HCT116 (cell line): ENCODE measurements around the gene SAG. TPM values are rescaled to one million over a fixed set of nuclear protein-coding genes. Genes with fewer than 3 reads are reported as not detected.

Experiments
- ATAC-seq: fragments of 200-7000 bp; cut with Tn5 transposase; 2 replicates; pipeline ENCODE4 v1.9.1; 2020; ENCODE audit warnings: mild to moderate bottlenecking, moderate library complexity
- BruUV-seq: library from RNA; stranded (reverse); fragments of 400-500 nt; replicated peaks from 2 replicates; lab custom pipeline; 2021; lab: Mats Ljungman, UMichigan
- CTCF ChIA-PET: fragments of 300-600 bp; sonication (Branson Sonifier 250); formaldehyde crosslinking; loops from one replicate; lab custom pipeline; 2021; ENCODE audit warnings: antibody characterized with exemption; lab: Charles Lee
- POLR2A ChIA-PET: fragments of 300-600, 350-600 bp; sonication (Branson Sonifier 250); formaldehyde crosslinking; loops from one replicate; lab custom pipeline; 2021; ENCODE audit warnings: antibody characterized with exemption; lab: Charles Lee
- RAD21 ChIA-PET, 2 experiments: fragments of 300-600 bp; sonication (Branson Sonifier 250); formaldehyde crosslinking; loops; one replicate each; lab custom pipeline; 2023; ENCODE audit warnings: low total read pairs in 2 of 2; ENCODE audit not compliant: uncharacterized antibody in 2 of 2, unreplicated experiment in 2 of 2, low non-redundant PET in 1 of 2; lab: Charles Lee
- DNase-seq: peaks from one replicate; pipeline ENCODE4 v3.0.0-alpha.2; 2010; ENCODE audit warnings: low read depth, low spot score
- H2AFZ ChIP-seq: fragments of 200-600 bp; shearing (Covaris generic), sonication (generic); 2 replicates; pipeline ENCODE4 v1.6.1; 2017; ENCODE audit warnings: low read depth, mixed run types, mixed read lengths, antibody characterized with exemption, low read length; ENCODE audit not compliant: poor library complexity, severe bottlenecking
- H3K27ac ChIP-seq: 2 replicates; pipeline ENCODE4 v1.5.1; 2012; ENCODE audit warnings: low read depth, low read length
- H3K27me3 ChIP-seq: fragments of 200-600 bp; sonication (generic); 2 replicates; pipeline ENCODE4 v1.6.1; 2016; ENCODE audit warnings: mixed run types, low read length, mixed read lengths; ENCODE audit not compliant: insufficient read depth
- H3K36me3 ChIP-seq, 2 experiments: fragments of 200-500 bp in 1 of 2; fragments of 200-600 bp in 1 of 2; sonication (Bioruptor generic) in 1 of 2; sonication (generic) in 1 of 2; 2 replicates each; pipeline versions ENCODE4 v1.5.1 to v1.6.1; 2014 to 2016; ENCODE audit warnings: low read length in 2 of 2, inconsistent platforms in 1 of 2, mixed read lengths in 1 of 2, mixed run types in 1 of 2; ENCODE audit not compliant: insufficient read depth in 2 of 2, control insufficient read depth in 1 of 2
- H3K4me1 ChIP-seq, 2 experiments: fragments of 200-600 bp in 1 of 2; sonication (generic) in 1 of 2; 2 replicates each; pipeline versions ENCODE4 v1.5.1 to v1.6.1; 2012 to 2017; ENCODE audit warnings: low read length in 2 of 2, inconsistent platforms in 1 of 2, mild to moderate bottlenecking in 1 of 2, mixed read lengths in 1 of 2, mixed run types in 1 of 2, moderate library complexity in 1 of 2; ENCODE audit not compliant: insufficient read depth in 2 of 2, control insufficient read depth in 1 of 2
- H3K4me2 ChIP-seq: fragments of 200-600 bp; sonication (generic); 2 replicates; pipeline ENCODE4 v1.6.1; 2017; ENCODE audit warnings: mixed run types, low read length, mixed read lengths
- H3K4me3 ChIP-seq, 2 experiments: fragments of 200-600 bp in 1 of 2; sonication (generic) in 1 of 2; replicated peaks in 1 of 2; 2 replicates each; pipeline ENCODE4 v1.5.1; 2011 to 2016; ENCODE audit warnings: low read length in 2 of 2, control low read depth in 1 of 2, low read depth in 1 of 2, mild to moderate bottlenecking in 1 of 2, mixed read lengths in 1 of 2, mixed run types in 1 of 2
- H3K79me2 ChIP-seq: fragments of 200-600 bp; sonication (generic); 2 replicates; pipeline ENCODE4 v1.6.1; 2017; ENCODE audit warnings: mild to moderate bottlenecking, mixed run types, low read length, moderate library complexity, mixed read lengths; ENCODE audit not compliant: insufficient read depth
- H3K9ac ChIP-seq: fragments of 200-600 bp; sonication (generic); 2 replicates; pipeline ENCODE4 v1.6.1; 2016; ENCODE audit warnings: low read length, mixed read lengths
- H3K9me2 ChIP-seq: fragments of 200-600 bp; sonication (generic), shearing (Covaris generic); 2 replicates; pipeline ENCODE4 v1.6.1; 2017; ENCODE audit warnings: mixed run types, mild to moderate bottlenecking, moderate library complexity; ENCODE audit not compliant: insufficient read depth
- H3K9me3 ChIP-seq, 2 experiments: fragments of 200-500 bp in 1 of 2; fragments of 200-600 bp in 1 of 2; sonication (Bioruptor generic) in 1 of 2; sonication (generic) in 1 of 2; 2 replicates each; pipeline ENCODE4 v1.6.1; 2014 to 2017; ENCODE audit warnings: low read length in 2 of 2, mixed read lengths in 2 of 2, inconsistent platforms in 1 of 2, low read depth in 1 of 2, mild to moderate bottlenecking in 1 of 2, mixed run types in 1 of 2, moderate library complexity in 1 of 2; ENCODE audit not compliant: control insufficient read depth in 1 of 2, insufficient read depth in 1 of 2
- H4K20me1 ChIP-seq: fragments of 200-600 bp; sonication (generic), shearing (Covaris generic); 2 replicates; pipeline ENCODE4 v1.6.1; 2017; ENCODE audit warnings: mixed run types, mild to moderate bottlenecking, moderate library complexity; ENCODE audit not compliant: insufficient read depth
- CBX3 ChIP-seq: IDR thresholded peaks from 2 replicates; pipeline ENCODE4 v1.6.1; 2012; ENCODE audit warnings: low read depth
- CEBPB ChIP-seq: IDR thresholded peaks from 2 replicates; pipeline ENCODE4 v1.6.1; 2012; ENCODE audit warnings: low read depth
- EGR1 ChIP-seq: IDR thresholded peaks from 2 replicates; pipeline ENCODE4 v1.6.1; 2012; ENCODE audit warnings: low read depth
- ELF1 ChIP-seq: IDR thresholded peaks from 2 replicates; pipeline ENCODE4 v1.6.1; 2012; ENCODE audit warnings: low read depth, borderline replicate concordance
- EZH2 ChIP-seq: fragments of 200-600 bp; sonication (generic); IDR thresholded peaks from 2 replicates; pipeline ENCODE4 v1.6.1; 2017; ENCODE audit warnings: antibody characterized with exemption, mixed run types
- EZH2phosphoT487 ChIP-seq: fragments of 200-600 bp; IDR thresholded peaks from 2 replicates; pipeline ENCODE4 v1.6.1; 2018; ENCODE audit warnings: antibody characterized with exemption, borderline replicate concordance
- FOSL1 ChIP-seq: IDR thresholded peaks from 2 replicates; pipeline ENCODE4 v1.6.1; 2012; ENCODE audit warnings: low read depth
- JUND ChIP-seq: IDR thresholded peaks from 2 replicates; pipeline ENCODE4 v1.6.1; 2012
- POLR2A ChIP-seq: IDR thresholded peaks from 2 replicates; pipeline ENCODE4 v1.7.0; 2011; ENCODE audit warnings: borderline replicate concordance; ENCODE audit not compliant: insufficient read depth, insufficient read length; ENCODE audit errors: extremely low read depth
- RAD21 ChIP-seq: IDR thresholded peaks from 2 replicates; pipeline ENCODE4 v1.6.1; 2012; ENCODE audit warnings: low read depth, mild to moderate bottlenecking
- SP1 ChIP-seq: IDR thresholded peaks from 2 replicates; pipeline ENCODE4 v1.6.1; 2012; ENCODE audit warnings: low read depth
- SRF ChIP-seq: IDR thresholded peaks from 2 replicates; pipeline ENCODE4 v1.6.1; 2012; ENCODE audit warnings: low read depth
- TCF7L2 ChIP-seq: IDR thresholded peaks from 2 replicates; pipeline ENCODE4 v1.7.0; 2011; ENCODE audit warnings: borderline replicate concordance, inconsistent platforms; ENCODE audit not compliant: insufficient read depth, insufficient read length; ENCODE audit errors: extremely low read depth
- ZFX ChIP-seq: fragments of 450-650 bp; IDR thresholded peaks from 2 replicates; pipeline ENCODE4 v1.6.1; 2017
- intact Hi-C: fragments of 100-400 bp; cut with micrococcal nuclease; formaldehyde crosslinking; loops from 2 replicates; pipeline ENCODE4 v1.10.0; 2022
- total RNA-seq: library from RNA; stranded (reverse); gene quantifications from one replicate; pipeline ENCODE4 v1.2.1, GENCODE V29; 2021; ENCODE audit not compliant: unreplicated experiment
- TF ChIP-seq, protein P1 (sequence below): IDR thresholded peaks from 2 replicates; pipeline ENCODE4 v1.6.1; 2012; ENCODE audit warnings: low read depth
- TF ChIP-seq, protein P2 (sequence below), 3 experiments: fragments of 200-600 bp in 1 of 3; sonication (generic) in 1 of 3; IDR thresholded peaks in 2 of 3; conservative IDR thresholded peaks in 1 of 3; 2 replicates each; pipeline ENCODE4 v1.5.1; 2012 to 2017; ENCODE audit warnings: low read depth in 2 of 3, low read length in 2 of 3, antibody characterized with exemption in 1 of 3, borderline replicate concordance in 1 of 3, control low read depth in 1 of 3, mild to moderate bottlenecking in 1 of 3, mixed read lengths in 1 of 3, mixed run types in 1 of 3, moderate library complexity in 1 of 3; ENCODE audit not compliant: insufficient read depth in 1 of 3
- TF ChIP-seq, protein P3 (sequence below): IDR thresholded peaks from 2 replicates; pipeline ENCODE4 v1.6.1; 2012
- TF ChIP-seq, protein P4 (sequence below): IDR thresholded peaks from 2 replicates; pipeline ENCODE4 v1.6.1; 2011; ENCODE audit warnings: mild to moderate bottlenecking, low read length, moderate library complexity; ENCODE audit not compliant: insufficient replicate concordance; ENCODE audit errors: extremely low read depth

Gene SAG
- total RNA-seq, 1 experiment from 2014 or later: not detected

DNA sequence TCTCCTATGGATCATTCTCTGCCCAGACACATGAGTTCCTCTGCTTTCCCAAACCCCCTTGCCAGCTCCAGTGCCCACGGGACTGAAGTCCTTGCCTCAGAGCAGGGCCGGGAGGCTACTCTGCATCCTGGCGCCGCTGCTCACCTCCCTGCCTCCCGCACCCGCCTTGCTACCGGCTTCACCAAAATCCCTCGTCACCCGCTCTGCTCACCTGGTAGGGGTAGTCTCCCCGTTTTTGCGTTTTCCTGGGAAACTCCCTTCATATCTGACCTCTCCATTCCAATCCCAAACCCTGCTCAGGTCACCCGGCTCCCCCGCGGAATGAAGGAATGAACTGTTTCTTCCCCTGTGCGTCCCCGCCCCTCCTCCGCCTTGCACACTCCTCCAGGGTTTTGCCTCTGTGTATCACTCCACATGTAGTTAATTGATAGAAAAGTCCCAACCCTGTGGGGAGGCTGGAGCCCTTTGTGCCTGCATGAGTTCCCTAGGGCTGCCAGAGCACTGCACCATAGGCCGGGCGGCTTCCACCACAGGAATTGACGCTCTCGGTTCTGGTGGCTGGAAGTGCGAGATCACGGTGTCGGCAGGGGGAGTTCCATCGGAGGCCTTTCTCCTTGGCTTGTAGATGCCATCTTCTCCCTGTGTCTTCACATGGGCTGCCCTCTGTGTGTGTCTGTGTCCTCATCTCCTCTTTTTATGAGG lies 44.7 kb downstream of the SAG start:
- Histone ChIP-seq H3K9me2 (no peaks in the 10 kb centered on the region), H3K9ac (no peak overlapping the region), H4K20me1 (no peaks in the 10 kb centered on the region; the same call in 1 of the 2 replicates), H3K79me2 (peaks cover 25% of the 10 kb centered on the region), H3K27ac (no peak overlapping the region), H3K9me3 (no peaks in the 10 kb centered on the region), H2AFZ (no peak overlapping the region), H3K4me3 (no peak overlapping the region), H3K36me3 (no peaks in the 10 kb centered on the region; a peak in 1 of 4 replicates), H3K4me1 (peaks cover 37 to 65% of the 10 kb centered on the region in 2 experiments), H3K27me3 (no peaks in the 10 kb centered on the region), H3K4me2 (no peak overlapping the region)
- CTCF ChIA-PET: no interaction called here
- no peak for TF ChIP-seq ZFX
- no peak for TF ChIP-seq SRF
- TF ChIP-seq JUND: no peak
- TF ChIP-seq FOSL1: no peak
- TF ChIP-seq CBX3: no peak
- TF ChIP-seq, protein P1, sequence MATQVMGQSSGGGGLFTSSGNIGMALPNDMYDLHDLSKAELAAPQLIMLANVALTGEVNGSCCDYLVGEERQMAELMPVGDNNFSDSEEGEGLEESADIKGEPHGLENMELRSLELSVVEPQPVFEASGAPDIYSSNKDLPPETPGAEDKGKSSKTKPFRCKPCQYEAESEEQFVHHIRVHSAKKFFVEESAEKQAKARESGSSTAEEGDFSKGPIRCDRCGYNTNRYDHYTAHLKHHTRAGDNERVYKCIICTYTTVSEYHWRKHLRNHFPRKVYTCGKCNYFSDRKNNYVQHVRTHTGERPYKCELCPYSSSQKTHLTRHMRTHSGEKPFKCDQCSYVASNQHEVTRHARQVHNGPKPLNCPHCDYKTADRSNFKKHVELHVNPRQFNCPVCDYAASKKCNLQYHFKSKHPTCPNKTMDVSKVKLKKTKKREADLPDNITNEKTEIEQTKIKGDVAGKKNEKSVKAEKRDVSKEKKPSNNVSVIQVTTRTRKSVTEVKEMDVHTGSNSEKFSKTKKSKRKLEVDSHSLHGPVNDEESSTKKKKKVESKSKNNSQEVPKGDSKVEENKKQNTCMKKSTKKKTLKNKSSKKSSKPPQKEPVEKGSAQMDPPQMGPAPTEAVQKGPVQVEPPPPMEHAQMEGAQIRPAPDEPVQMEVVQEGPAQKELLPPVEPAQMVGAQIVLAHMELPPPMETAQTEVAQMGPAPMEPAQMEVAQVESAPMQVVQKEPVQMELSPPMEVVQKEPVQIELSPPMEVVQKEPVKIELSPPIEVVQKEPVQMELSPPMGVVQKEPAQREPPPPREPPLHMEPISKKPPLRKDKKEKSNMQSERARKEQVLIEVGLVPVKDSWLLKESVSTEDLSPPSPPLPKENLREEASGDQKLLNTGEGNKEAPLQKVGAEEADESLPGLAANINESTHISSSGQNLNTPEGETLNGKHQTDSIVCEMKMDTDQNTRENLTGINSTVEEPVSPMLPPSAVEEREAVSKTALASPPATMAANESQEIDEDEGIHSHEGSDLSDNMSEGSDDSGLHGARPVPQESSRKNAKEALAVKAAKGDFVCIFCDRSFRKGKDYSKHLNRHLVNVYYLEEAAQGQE: no peak
- TF ChIP-seq, protein P2, sequence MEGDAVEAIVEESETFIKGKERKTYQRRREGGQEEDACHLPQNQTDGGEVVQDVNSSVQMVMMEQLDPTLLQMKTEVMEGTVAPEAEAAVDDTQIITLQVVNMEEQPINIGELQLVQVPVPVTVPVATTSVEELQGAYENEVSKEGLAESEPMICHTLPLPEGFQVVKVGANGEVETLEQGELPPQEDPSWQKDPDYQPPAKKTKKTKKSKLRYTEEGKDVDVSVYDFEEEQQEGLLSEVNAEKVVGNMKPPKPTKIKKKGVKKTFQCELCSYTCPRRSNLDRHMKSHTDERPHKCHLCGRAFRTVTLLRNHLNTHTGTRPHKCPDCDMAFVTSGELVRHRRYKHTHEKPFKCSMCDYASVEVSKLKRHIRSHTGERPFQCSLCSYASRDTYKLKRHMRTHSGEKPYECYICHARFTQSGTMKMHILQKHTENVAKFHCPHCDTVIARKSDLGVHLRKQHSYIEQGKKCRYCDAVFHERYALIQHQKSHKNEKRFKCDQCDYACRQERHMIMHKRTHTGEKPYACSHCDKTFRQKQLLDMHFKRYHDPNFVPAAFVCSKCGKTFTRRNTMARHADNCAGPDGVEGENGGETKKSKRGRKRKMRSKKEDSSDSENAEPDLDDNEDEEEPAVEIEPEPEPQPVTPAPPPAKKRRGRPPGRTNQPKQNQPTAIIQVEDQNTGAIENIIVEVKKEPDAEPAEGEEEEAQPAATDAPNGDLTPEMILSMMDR (IDR thresholded peaks at IDR 0.05 in 2 of 3, conservative IDR thresholded peaks at IDR 0.05 in 1 of 3; ENCODE audit: borderline replicate concordance in 1 of 3, insufficient read depth in 1 of 3, low read depth in 2 of 3, low read length in 2 of 3): no peak
- TF ChIP-seq SP1: no peak
- no peak for TF ChIP-seq EZH2phosphoT487
- no peak for TF ChIP-seq ELF1
- TF ChIP-seq POLR2A: no peak
- TF ChIP-seq EGR1: no peak
- no peak for TF ChIP-seq CEBPB
- no peak for TF ChIP-seq RAD21
- no peak for TF ChIP-seq TCF7L2
- TF ChIP-seq, protein P3, sequence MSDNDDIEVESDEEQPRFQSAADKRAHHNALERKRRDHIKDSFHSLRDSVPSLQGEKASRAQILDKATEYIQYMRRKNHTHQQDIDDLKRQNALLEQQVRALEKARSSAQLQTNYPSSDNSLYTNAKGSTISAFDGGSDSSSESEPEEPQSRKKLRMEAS: no peak
- TF ChIP-seq EZH2: no peak
- TF ChIP-seq, protein P4, sequence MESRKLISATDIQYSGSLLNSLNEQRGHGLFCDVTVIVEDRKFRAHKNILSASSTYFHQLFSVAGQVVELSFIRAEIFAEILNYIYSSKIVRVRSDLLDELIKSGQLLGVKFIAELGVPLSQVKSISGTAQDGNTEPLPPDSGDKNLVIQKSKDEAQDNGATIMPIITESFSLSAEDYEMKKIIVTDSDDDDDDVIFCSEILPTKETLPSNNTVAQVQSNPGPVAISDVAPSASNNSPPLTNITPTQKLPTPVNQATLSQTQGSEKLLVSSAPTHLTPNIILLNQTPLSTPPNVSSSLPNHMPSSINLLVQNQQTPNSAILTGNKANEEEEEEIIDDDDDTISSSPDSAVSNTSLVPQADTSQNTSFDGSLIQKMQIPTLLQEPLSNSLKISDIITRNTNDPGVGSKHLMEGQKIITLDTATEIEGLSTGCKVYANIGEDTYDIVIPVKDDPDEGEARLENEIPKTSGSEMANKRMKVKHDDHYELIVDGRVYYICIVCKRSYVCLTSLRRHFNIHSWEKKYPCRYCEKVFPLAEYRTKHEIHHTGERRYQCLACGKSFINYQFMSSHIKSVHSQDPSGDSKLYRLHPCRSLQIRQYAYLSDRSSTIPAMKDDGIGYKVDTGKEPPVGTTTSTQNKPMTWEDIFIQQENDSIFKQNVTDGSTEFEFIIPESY: no peak
- RAD21 ChIA-PET: no interaction called here
- intact Hi-C loops: loop anchor here (5.0 kb wide), 1 partner anchor 100 kb away; the partner anchor contains the start of gene ATG16L1
- no peak for ATAC-seq
- POLR2A ChIA-PET: no interaction called here
- no TSS peak for BruUV-seq
- DNase-seq: no peak
